Suprapubic skin (tissue), 4 donors: ENCODE measurements around the gene KIF6. TPM values are rescaled to one million over a fixed set of nuclear protein-coding genes. Genes with fewer than 3 reads are reported as not detected.

Experiments
- DNase-seq, 2 donors: peaks; one replicate each; pipeline ENCODE4 v3.0.0-alpha.2; 2019; ENCODE audit warnings: low spot score in 2 of 2
- H3K27ac ChIP-seq: fragments of 200-600 bp; sonication (generic); one replicate; pipeline ENCODE4 v1.5.1; 2019
- H3K27me3 ChIP-seq: fragments of 200-600 bp; sonication (generic); one replicate; pipeline ENCODE4 v1.5.1; 2019
- H3K36me3 ChIP-seq: fragments of 200-600 bp; sonication (generic); one replicate; pipeline ENCODE4 v1.5.1; 2019
- H3K4me1 ChIP-seq: fragments of 200-600 bp; sonication (generic); one replicate; pipeline ENCODE4 v1.5.1; 2019
- H3K4me3 ChIP-seq: fragments of 200-600 bp; sonication (generic); one replicate; pipeline ENCODE4 v1.5.1; 2019; ENCODE audit warnings: mild to moderate bottlenecking
- H3K9me3 ChIP-seq: fragments of 200-600 bp; sonication (generic); one replicate; pipeline ENCODE4 v1.5.1; 2019
- EP300 ChIP-seq: sonication (generic); formaldehyde crosslinking; IDR thresholded peaks from one replicate; pipeline ENCODE4 v1.6.1; 2017; ENCODE audit warnings: antibody characterized with exemption
- POLR2A ChIP-seq, 2 donors: fragments of 450-650 bp; IDR thresholded peaks; one replicate each; pipeline ENCODE4 v1.6.1; 2017; ENCODE audit warnings: antibody characterized with exemption in 2 of 2, mild to moderate bottlenecking in 2 of 2, moderate library complexity in 2 of 2
- POLR2AphosphoS5 ChIP-seq, 3 donors: sonication (generic); formaldehyde crosslinking; IDR thresholded peaks; one replicate each; pipeline ENCODE4 v1.6.1; 2017; ENCODE audit warnings: antibody characterized with exemption in 3 of 3
- WGBS: methylation state at CpG from one replicate; pipeline ENCODE4 v1.1.5; 2018; 5-methylcytosine and 5-hydroxymethylcytosine counted together
- total RNA-seq, 4 donors: library from RNA; depleted of rRNA; stranded (reverse); fragments of >200 nt; gene quantifications; one replicate each; pipeline ENCODE4 v1.1.0, GENCODE V29; 2016
- TF ChIP-seq, protein P1 (sequence below), 2 donors: fragments of 200-600 bp in 1 of 2; fragments of 450-650 bp in 1 of 2; sonication (generic) in 1 of 2; IDR thresholded peaks; one replicate each; pipeline ENCODE4 v1.5.1; 2016 to 2019; ENCODE audit warnings: antibody characterized with exemption in 2 of 2, mild to moderate bottlenecking in 1 of 2, moderate library complexity in 1 of 2

The KIF6 gene
- total RNA-seq, 4 donors from 2014 or later = 0.18 to 1.1 TPM; not detected in 2

DNA sequence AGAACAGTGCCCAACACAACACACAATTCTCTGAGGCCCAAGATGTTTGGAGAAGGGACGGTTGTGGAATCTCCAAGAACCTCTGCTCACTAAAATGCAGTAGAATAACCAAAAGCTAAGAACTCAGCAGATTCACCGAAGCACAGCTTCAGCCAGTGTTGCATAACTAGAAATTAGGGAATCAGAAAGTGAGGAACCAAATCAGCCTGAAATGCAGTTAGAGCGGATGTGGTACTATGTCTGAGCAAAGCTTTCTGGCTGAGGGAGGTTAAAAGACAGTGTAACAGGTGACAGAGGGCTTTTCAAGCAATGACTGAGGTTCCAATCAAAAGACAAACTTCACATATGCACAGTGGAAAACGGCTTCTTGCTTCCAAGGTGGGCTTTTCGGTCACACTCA lies 204.8 kb downstream of the KIF6 start:
- no peak overlapping the region for H3K4me3 ChIP-seq
- WGBS = 65% methylated on average over 5 of the region's 5 CpGs
- H3K27ac ChIP-seq = no peak overlapping the region
- TF ChIP-seq, protein P1, sequence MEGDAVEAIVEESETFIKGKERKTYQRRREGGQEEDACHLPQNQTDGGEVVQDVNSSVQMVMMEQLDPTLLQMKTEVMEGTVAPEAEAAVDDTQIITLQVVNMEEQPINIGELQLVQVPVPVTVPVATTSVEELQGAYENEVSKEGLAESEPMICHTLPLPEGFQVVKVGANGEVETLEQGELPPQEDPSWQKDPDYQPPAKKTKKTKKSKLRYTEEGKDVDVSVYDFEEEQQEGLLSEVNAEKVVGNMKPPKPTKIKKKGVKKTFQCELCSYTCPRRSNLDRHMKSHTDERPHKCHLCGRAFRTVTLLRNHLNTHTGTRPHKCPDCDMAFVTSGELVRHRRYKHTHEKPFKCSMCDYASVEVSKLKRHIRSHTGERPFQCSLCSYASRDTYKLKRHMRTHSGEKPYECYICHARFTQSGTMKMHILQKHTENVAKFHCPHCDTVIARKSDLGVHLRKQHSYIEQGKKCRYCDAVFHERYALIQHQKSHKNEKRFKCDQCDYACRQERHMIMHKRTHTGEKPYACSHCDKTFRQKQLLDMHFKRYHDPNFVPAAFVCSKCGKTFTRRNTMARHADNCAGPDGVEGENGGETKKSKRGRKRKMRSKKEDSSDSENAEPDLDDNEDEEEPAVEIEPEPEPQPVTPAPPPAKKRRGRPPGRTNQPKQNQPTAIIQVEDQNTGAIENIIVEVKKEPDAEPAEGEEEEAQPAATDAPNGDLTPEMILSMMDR (IDR thresholded peaks at IDR 0.05) = no peak
- TF ChIP-seq EP300 (no peak), POLR2A (IDR thresholded peaks at IDR 0.05) (no peak), POLR2AphosphoS5 (IDR thresholded peaks at IDR 0.05) (no peak)
- H3K27me3 ChIP-seq = no peaks in the 10 kb centered on the region
- H3K36me3 ChIP-seq = no peaks in the 10 kb centered on the region
- H3K4me1 ChIP-seq = no peaks in the 10 kb centered on the region
- no peak for DNase-seq
- no peaks in the 10 kb centered on the region for H3K9me3 ChIP-seq

DNA sequence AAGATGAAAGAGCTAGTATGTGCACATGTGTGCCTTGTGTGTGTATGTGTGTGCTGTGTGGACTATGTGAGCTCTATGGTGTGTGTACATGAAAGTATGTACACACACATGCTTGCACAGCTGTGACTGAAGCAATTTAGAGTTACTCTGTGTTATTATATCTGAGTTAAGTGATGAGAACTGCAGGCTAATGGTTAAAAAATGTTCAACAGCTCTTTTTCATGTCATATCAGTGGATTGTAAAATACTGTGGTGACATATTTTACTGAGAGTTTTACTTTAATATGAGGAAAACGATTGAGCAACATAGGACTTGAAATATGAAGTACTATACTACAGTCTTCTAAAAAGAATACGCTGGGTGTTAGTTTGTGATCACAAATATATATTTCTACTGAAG lies 207.0 kb downstream of the KIF6 start:
- H3K27ac ChIP-seq = no peak overlapping the region
- no peaks in the 10 kb centered on the region for H3K9me3 ChIP-seq
- H3K36me3 ChIP-seq = no peaks in the 10 kb centered on the region
- no peak for TF ChIP-seq EP300
- TF ChIP-seq POLR2A (IDR thresholded peaks at IDR 0.05) = no peak
- TF ChIP-seq POLR2AphosphoS5 (IDR thresholded peaks at IDR 0.05) = no peak
- TF ChIP-seq, protein P1 (IDR thresholded peaks at IDR 0.05) = no peak
- no peaks in the 10 kb centered on the region for H3K4me1 ChIP-seq
- DNase-seq = no peak
- H3K27me3 ChIP-seq = no peaks in the 10 kb centered on the region
- WGBS = 68% methylated on average over 2 of the region's 2 CpGs
- H3K4me3 ChIP-seq = no peak overlapping the region

DNA sequence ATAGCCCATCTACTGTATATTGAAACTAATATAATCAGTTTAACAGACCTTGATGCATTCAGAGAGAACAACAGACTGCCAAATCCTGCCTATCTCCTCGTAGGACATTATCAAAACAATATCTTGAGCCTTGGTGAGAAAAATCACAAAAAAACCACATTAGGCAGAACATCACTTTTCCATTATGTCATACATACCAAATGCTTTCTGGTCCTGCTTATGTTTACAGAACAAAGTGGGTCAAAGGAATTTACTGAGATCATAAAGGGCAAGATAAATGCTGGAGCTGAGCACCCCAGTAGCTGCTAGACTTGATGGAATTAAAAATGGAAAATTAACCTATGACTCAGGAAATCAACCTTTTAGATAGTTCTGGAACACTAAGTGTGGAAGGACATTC lies 207.5 kb downstream of the KIF6 start:
- Histone ChIP-seq H3K27me3 (no peaks in the 10 kb centered on the region), H3K9me3 (no peaks in the 10 kb centered on the region), H3K36me3 (no peaks in the 10 kb centered on the region), H3K4me3 (no peak overlapping the region), H3K27ac (no peak overlapping the region), H3K4me1 (no peaks in the 10 kb centered on the region)
- WGBS = 56% methylated on average over 1 of the region's 1 CpG
- TF ChIP-seq POLR2AphosphoS5 (IDR thresholded peaks at IDR 0.05) (no peak), POLR2A (IDR thresholded peaks at IDR 0.05) (no peak), EP300 (no peak)
- TF ChIP-seq, protein P1 (IDR thresholded peaks at IDR 0.05) = no peak
- no peak for DNase-seq

DNA sequence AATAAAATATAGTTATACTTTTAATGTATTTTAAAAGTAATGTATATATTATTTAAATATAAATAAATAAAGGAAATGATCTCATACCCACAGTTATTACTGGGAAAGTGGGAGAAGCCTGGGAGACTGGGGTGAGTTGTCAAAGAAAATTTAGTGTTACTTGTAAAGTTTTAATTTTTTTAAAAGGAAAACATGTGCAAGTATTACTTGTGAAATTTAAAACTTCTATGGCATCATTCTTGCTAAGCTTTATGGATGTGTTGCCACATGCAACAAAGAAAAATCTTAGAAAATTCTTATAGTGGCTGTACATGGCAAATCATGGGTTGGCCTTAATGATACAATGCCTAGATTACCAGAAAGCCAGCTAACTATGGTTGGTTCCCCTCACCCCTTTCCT lies 208.7 kb downstream of the KIF6 start:
- H3K27me3 ChIP-seq = no peaks in the 10 kb centered on the region
- DNase-seq = no peak
- TF ChIP-seq, protein P1 (IDR thresholded peaks at IDR 0.05) = no peak
- TF ChIP-seq EP300 (no peak), POLR2AphosphoS5 (IDR thresholded peaks at IDR 0.05) (no peak), POLR2A (IDR thresholded peaks at IDR 0.05) (no peak)
- H3K4me1 ChIP-seq = no peaks in the 10 kb centered on the region
- H3K4me3 ChIP-seq = no peak overlapping the region
- no peaks in the 10 kb centered on the region for H3K9me3 ChIP-seq
- no peak overlapping the region for H3K27ac ChIP-seq
- no peaks in the 10 kb centered on the region for H3K36me3 ChIP-seq

DNA sequence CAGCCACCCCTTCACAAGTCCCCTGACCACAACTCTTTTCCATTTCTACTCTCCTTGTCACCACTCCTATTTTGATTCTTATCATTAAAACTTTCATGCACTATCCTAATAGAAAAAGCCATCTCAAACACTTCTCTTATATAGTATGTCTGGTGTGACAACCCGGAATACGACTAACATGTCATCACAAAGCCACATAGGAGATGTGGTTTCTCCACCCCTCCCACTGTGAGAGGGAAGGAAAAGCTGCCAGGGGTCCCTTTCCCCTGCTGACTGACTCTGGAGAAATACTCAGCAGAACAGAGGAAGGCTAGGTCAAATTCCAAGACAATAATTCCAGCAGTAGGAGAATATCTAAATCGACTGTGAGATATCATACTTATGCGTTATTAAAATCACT lies 209.7 kb downstream of the KIF6 start:
- Histone ChIP-seq H3K27me3 (no peaks in the 10 kb centered on the region), H3K4me1 (no peaks in the 10 kb centered on the region), H3K27ac (no peak overlapping the region), H3K4me3 (no peak overlapping the region), H3K36me3 (no peaks in the 10 kb centered on the region), H3K9me3 (no peaks in the 10 kb centered on the region)
- TF ChIP-seq POLR2AphosphoS5 (IDR thresholded peaks at IDR 0.05) = no peak
- TF ChIP-seq EP300 = no peak
- TF ChIP-seq, protein P1 (IDR thresholded peaks at IDR 0.05) = no peak
- TF ChIP-seq POLR2A (IDR thresholded peaks at IDR 0.05) = no peak
- DNase-seq = no peak
- 81% methylated on average over 4 of the region's 4 CpGs for WGBS
